Epithelial cell of esophagus (primary cell): ENCODE results near the gene MED15.
A peak's percentile ranks its signal among the peaks of the same experiment; 100 is the strongest.
"Not testable (repeated sequence)": the region's sequence is repeated elsewhere in the genome, so short reads cannot be mapped to it uniquely, and the experiment has no call there.

ENCODE experiments used
- DNase-seq: peaks from one replicate; pipeline ENCODE4 v3.0.0; 2010; ENCODE audit warnings: low read depth
- H3K4me3 ChIP-seq: 2 replicates; pipeline ENCODE4 v1.5.1; 2011; ENCODE audit warnings: mild to moderate bottlenecking, low read length, control low read depth
- TF ChIP-seq, protein P1 (sequence below): IDR thresholded peaks from 2 replicates; pipeline ENCODE4 v1.5.1; 2011; ENCODE audit warnings: low read depth, mild to moderate bottlenecking, low read length, control low read depth, inconsistent platforms; ENCODE audit not compliant: insufficient read depth; ENCODE audit errors: missing control alignments

MED15 gene

DNA sequence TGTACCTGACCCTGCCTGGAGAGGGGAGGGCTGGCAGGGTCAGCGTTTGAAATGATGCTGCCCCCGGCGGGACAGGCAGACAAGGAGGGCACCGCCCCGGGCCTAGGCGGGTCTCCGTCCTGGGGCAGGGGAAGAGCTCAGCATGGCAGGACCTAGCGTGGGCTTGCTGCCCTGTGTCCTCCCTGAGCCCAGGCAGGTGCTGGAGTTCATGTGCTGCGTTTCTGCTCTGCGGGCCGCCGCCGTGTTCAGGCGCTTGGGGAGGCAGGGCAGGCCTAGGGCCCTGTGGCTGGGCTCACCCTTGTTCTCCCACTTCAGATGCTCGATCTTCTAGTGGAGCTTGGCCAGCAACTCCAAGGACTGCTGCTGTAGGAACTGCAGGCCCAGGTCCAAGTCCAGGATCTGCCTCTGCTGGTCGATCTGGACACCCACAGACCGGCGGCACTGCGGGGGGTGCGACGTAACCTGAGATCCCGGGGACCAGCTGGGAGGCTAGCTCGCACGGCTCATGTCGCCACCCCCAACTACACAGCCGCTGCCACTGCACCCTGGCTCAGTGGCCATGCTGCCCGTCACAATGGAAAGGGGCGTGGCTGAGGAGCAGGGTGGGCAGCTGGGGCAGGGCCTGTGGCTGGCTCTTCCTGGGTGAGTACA lies 84.4 kb downstream of the MED15 start:
- TF ChIP-seq, protein P1, sequence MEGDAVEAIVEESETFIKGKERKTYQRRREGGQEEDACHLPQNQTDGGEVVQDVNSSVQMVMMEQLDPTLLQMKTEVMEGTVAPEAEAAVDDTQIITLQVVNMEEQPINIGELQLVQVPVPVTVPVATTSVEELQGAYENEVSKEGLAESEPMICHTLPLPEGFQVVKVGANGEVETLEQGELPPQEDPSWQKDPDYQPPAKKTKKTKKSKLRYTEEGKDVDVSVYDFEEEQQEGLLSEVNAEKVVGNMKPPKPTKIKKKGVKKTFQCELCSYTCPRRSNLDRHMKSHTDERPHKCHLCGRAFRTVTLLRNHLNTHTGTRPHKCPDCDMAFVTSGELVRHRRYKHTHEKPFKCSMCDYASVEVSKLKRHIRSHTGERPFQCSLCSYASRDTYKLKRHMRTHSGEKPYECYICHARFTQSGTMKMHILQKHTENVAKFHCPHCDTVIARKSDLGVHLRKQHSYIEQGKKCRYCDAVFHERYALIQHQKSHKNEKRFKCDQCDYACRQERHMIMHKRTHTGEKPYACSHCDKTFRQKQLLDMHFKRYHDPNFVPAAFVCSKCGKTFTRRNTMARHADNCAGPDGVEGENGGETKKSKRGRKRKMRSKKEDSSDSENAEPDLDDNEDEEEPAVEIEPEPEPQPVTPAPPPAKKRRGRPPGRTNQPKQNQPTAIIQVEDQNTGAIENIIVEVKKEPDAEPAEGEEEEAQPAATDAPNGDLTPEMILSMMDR = no peak
- no peak overlapping the region for H3K4me3 ChIP-seq

DNA sequence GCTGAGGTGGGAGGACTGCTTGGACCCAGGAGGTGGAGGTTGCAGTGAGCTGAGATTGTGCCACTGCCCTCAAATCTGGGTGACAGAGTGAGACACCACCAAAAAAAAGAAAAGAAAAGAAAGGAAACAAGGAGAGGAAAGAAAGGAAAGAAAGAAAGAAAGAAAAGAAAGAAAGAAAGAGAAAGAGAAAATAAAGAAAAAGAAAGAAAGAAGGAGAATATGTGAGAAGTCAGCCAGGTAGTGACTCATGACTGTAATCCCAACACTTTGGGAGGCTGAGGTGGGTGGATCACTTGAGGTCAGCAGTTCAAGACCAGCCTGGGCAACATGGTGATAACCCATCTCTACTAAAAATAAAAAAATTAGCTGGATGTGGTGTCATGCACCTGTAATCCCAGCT lies 86.6 kb downstream of the MED15 start:
- not testable (repeated sequence) for H3K4me3 ChIP-seq, DNase-seq

More for the DNA sequence above, 84.4 kb downstream of the MED15 start:
- DNase-seq = peak; percentile 44

DNA sequence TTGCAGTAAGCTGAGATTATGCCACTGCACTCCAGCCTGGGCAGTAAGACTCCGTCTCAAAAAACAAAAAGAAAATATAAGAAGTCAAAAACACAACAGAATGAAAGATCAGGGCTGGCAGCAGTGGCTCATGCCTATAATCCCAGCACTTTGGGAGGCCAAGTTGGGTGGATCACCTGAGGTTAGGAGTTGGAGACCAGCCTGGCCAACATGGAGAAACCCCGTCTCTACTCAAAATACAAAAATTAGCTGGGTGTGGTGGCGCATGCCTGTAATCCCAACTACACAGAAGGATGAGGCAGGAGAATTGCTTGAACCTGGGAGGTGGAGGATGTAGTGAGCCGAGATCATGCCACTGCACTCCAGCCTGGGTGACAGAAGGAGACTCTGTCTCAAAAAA lies 87.1 kb downstream of the MED15 start:
- H3K4me3 ChIP-seq, DNase-seq: not testable (repeated sequence)

DNA sequence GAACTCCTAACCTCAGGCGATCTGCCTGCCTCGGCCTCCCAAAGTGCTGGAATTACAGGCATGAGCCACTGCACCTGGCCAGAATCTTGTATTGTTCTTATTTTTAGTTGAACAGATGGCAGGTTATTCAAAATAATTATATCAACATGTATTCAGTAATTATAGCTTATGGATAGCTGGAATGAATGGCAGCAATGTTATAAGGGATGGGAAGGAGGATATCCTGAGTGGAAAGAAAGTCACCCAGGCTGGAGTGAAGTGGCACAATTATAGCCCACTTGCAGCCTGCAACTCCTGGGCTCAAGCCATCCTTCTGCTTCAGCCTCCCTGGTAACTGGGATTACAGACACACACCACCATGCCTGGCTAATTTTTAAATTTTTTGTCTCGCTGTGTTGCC lies 88.1 kb downstream of the MED15 start:
- DNase-seq = no peak
- no peak overlapping the region for H3K4me3 ChIP-seq
- TF ChIP-seq, protein P1 = no peak

DNA sequence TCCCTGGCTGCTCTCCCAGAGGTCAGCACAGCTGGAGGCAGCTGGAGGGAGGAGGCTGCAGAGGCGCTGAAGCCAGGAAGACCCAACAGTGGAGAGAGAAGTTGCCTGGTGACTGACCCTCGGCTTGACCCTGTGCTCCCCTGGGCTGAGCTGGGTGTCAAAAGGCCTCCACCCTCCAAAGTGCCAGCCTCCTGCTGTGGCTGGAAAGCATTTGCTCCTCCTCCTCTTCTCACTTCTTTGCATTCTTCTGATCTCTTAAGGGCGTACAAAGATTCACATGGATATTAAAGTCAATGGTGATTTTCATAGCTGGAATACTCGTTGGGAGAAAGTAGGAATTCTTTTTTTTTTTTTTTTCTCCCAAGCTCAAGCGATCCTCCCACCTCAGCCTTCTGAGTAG lies 91.7 kb downstream of the MED15 start:
- no peak overlapping the region for H3K4me3 ChIP-seq
- TF ChIP-seq, protein P1 = no peak
- DNase-seq = no peak

DNA sequence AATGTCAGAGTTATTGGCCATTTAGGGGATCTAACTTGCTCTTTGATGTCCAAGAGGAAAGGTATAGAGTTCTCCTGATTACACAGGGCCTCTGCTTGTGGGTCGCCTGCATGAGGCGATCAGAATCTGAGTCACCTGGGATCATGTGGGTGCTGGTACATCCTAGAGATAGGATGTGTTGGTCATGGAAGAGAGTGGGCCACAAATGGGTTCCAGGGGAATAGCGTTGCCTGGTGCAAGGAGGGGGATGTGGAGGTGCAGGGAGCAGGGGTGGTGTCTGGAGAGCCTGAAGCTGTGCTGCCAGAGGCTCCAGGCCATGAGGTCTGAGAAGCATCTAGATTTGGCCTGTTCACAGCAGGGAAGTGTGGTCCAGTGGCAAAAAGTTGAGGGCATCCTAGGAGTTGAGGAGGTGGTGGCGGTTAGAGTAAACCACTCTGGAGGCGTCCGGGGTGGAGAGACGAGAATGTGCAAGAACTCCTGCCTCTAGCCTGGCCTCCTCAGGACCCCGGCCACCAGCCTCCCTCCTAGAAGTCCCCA lies 92.8 kb downstream of the MED15 start:
- DNase-seq = no peak
- no peak overlapping the region for H3K4me3 ChIP-seq
- TF ChIP-seq, protein P1 = no peak

DNA sequence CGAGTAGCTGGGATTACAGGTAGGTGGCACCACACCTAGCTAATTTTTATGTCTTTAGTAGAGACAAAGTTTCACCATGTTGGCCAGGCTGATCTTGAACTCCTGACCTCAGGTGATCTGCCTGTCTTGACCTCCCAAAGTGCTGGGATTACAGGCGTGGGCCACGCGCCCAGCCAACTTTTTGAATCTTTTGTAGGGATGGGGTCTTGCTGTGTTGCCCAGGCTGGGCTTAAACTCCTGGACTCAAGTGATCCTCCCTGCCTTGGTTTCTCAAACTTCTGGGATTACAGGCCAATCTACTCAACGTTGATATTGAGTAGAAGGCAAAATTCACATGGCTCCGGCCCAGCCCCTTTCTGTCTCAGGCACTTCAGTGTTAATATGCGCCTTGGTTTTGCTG lies 93.9 kb downstream of the MED15 start:
- no peak for DNase-seq
- TF ChIP-seq, protein P1 = no peak
- no peak overlapping the region for H3K4me3 ChIP-seq

DNA sequence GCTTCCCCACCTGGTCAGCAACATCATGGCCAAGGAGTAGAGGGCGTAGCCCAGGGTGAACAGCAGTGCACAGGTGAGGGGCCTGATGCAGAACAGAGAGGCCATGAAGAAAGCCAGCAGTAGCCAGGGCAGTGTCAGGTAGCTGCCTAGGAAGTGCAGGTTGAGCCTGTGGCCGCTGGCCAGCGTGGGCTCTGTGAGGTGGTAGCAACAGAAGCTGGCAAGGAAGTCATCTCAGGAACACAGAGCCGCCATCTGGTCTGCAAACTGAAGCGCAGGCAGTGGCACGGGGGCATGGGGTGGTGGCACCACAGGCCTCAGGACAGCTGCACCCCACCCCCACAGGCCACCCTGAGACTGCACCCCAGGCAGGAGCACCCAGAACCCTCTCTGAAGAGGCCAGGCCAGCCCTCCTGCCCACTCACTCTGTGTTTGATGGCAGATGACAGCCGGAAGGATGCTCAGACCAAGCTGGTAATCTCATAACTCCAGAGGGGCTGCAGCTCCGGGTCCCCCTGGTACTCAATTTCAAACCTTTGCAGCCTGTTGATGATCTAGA lies 95.3 kb downstream of the MED15 start:
- H3K4me3 ChIP-seq = no peak overlapping the region
- DNase-seq = no peak
- TF ChIP-seq, protein P1 = no peak
